SHP77 (cell line): ENCODE results near the gene RNF223.

Experiments
- DNase-seq, 2 experiments: peaks; one replicate each; lab custom pipeline; 2025; lab: John Stamatoyannopoulos, UW

Gene RNF223

GRCh38 chr1:1073743-1074587, at the start of gene RNF223:
Gene RNF223 (minus strand): TSS chr1:1074306. CDS start chr1:1072566, 1,740 bp downstream.
- peak; percentile 15 to 38 for DNase-seq

GRCh38 chr1:1122981-1123480, 48.9 kb upstream of the RNF223 start:
- peak in 1 of 2 experiments; percentile 23 for DNase-seq

GRCh38 chr1:1122078-1122811, 48.1 kb upstream of the RNF223 start:
- DNase-seq = peak; percentile 38 to 73

- DNase-seq = no peak
These were observed 47.5 kb upstream of the RNF223 start for GRCh38 chr1:1121611-1122077.

GRCh38 chr1:1120866-1121591, 46.9 kb upstream of the RNF223 start:
- DNase-seq = no peak

GRCh38 chr1:1120096-1120495, 46.0 kb upstream of the RNF223 start:
- no peak for DNase-seq

- DNase-seq = no peak
These were observed 45.3 kb upstream of the RNF223 start for GRCh38 chr1:1119272-1119890.

- no peak for DNase-seq
These were observed 44.7 kb upstream of the RNF223 start for GRCh38 chr1:1118876-1119220.

- DNase-seq = no peak
These were observed 44.1 kb upstream of the RNF223 start for GRCh38 chr1:1118011-1118875.

- no peak for DNase-seq
These were observed 43.3 kb upstream of the RNF223 start for GRCh38 chr1:1117469-1117831.

GRCh38 chr1:1116701-1117468, 42.8 kb upstream of the RNF223 start:
- no peak for DNase-seq

- peak; percentile 96 to 97 for DNase-seq
These were observed 41.9 kb upstream of the RNF223 start, which contains the start of gene C1orf159 for GRCh38 chr1:1115786-1116700. Gene C1orf159 (minus strand): TSS chr1:1116089. CDS start chr1:1091543, 24,546 bp downstream.

- no peak for DNase-seq
These were observed 41.2 kb upstream of the RNF223 start for GRCh38 chr1:1115136-1115785.

- no peak for DNase-seq
These were observed 40.3 kb upstream of the RNF223 start for GRCh38 chr1:1114431-1114830.

- DNase-seq = no peak
These were observed 38.3 kb upstream of the RNF223 start for GRCh38 chr1:1112237-1112985.

GRCh38 chr1:1111516-1112236, 37.6 kb upstream of the RNF223 start:
- no peak for DNase-seq

GRCh38 chr1:1110561-1110971, 36.5 kb upstream of the RNF223 start:
- no peak for DNase-seq
